Measurements from ENCODE around the gene CAPN11. TPM values are rescaled to one million over a fixed set of nuclear protein-coding genes. Genes with fewer than 3 reads are reported as not detected.
A peak's percentile ranks its signal among the peaks of the same experiment; 100 is the strongest.

The CAPN11 gene
- total and polyA plus RNA-seq, 9 of the 15 experiments (the other 6 are each of a cell fraction or from before 2014, with no cell fraction given) = 0.03 to 0.61 (median 0.17) TPM; not detected in 1

GRCh38 chr6:44126320-44127149, 32.1 kb upstream of the CAPN11 start (continued):
- TF ChIP-seq NEUROD1 (IDR thresholded peaks at IDR 0.05; ENCODE audit: borderline replicate concordance, low read depth, low read length, partially characterized antibody) (peak; percentile 44), SUPT5H (IDR thresholded peaks at IDR 0.05) (0 out of 2 replicates have a peak, but pooled peaks have one; percentile 3), NR1H2 (CRISPR knock-in tag; IDR thresholded peaks at IDR 0.05) (no peak), SMARCE1 (IDR thresholded peaks at IDR 0.05) (peak; percentile 58; the same call in 1 of the 2 replicates), TCFL5 (CRISPR knock-in tag; conservative IDR thresholded peaks at IDR 0.05) (no peak), ARID2 (IDR thresholded peaks at IDR 0.05) (no peak), ADNP (tag; IDR thresholded peaks at IDR 0.05) (no peak), JUN (IDR thresholded peaks at IDR 0.05; ENCODE audit: borderline replicate concordance, low read depth, low read length) (0 out of 2 replicates have a peak, but pooled peaks have one; percentile 27), JUN (CRISPR knock-in tag; IDR thresholded peaks at IDR 0.05; ENCODE audit: borderline replicate concordance) (no peak), RNF2 (IDR thresholded peaks at IDR 0.05) (0 out of 2 replicates have a peak, but pooled peaks have one; percentile 13), HMBOX1 (IDR thresholded peaks at IDR 0.05) (peak; percentile 36; the same call in 1 of the 2 replicates), FOXJ3 (CRISPR knock-in tag; IDR thresholded peaks at IDR 0.05) (no peak), CHD1 (IDR thresholded peaks at IDR 0.05; ENCODE audit: low read length) (peak; percentile 73), TCF3 (CRISPR knock-in tag; IDR thresholded peaks at IDR 0.05) (peak; percentile 23), MTA3 (IDR thresholded peaks at IDR 0.05; ENCODE audit: borderline replicate concordance) (0 out of 2 replicates have a peak, but pooled peaks have one; percentile 14), SIN3A (IDR thresholded peaks at IDR 0.05; ENCODE audit: borderline replicate concordance in 2 of 2, control insufficient read depth in 1 of 2, low read depth in 2 of 2, low read length in 2 of 2) (peak; percentile 12 to 72; a peak in 2 of 4 replicates), JUND (IDR thresholded peaks at IDR 0.05; ENCODE audit: borderline replicate concordance, low read depth, low read length) (peak; percentile 52), JUND (tag; IDR thresholded peaks at IDR 0.05; ENCODE audit: borderline replicate concordance, low read depth, low read length) (no peak), HNRNPLL (IDR thresholded peaks at IDR 0.05; ENCODE audit: low read depth, low read length, poor library complexity, severe bottlenecking) (peak; percentile 58), NR2C2 (CRISPR knock-in tag; IDR thresholded peaks at IDR 0.05) (no peak), NR2C2 (tag; IDR thresholded peaks at IDR 0.05) (peak; percentile 37; the same call in 1 of the 2 replicates), GABPB1 (CRISPR knock-in tag; IDR thresholded peaks at IDR 0.05) (peak; percentile 48; the same call in 1 of the 2 replicates), ARID1B (IDR thresholded peaks at IDR 0.05) (peak; percentile 45; the same call in 1 of the 2 replicates), GATAD2A (IDR thresholded peaks at IDR 0.05) (0 out of 2 replicates have a peak, but pooled peaks have one; percentile 30), NCOR1 (IDR thresholded peaks at IDR 0.05) (0 out of 2 replicates have a peak, but pooled peaks have one; percentile 3)
- TF ChIP-seq, protein P1, sequence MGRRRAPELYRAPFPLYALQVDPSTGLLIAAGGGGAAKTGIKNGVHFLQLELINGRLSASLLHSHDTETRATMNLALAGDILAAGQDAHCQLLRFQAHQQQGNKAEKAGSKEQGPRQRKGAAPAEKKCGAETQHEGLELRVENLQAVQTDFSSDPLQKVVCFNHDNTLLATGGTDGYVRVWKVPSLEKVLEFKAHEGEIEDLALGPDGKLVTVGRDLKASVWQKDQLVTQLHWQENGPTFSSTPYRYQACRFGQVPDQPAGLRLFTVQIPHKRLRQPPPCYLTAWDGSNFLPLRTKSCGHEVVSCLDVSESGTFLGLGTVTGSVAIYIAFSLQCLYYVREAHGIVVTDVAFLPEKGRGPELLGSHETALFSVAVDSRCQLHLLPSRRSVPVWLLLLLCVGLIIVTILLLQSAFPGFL (CRISPR knock-in tag; IDR thresholded peaks at IDR 0.05) = 0 out of 2 replicates have a peak, but pooled peaks have one; percentile 15

Data from K562 (cell line).